Dedifferentiated amniotic fluid mesenchymal stem cell (primary cell): ENCODE measurements around the gene EXOC4.
"Not testable (repeated sequence)": the region's sequence is repeated elsewhere in the genome, so short reads cannot be mapped to it uniquely, and the experiment has no call there.

ENCODE experiments used
- DNase-seq: peaks from one replicate; pipeline ENCODE4 v3.0.0-alpha.2; 2016; ENCODE audit errors: extremely low spot score

EXOC4 gene

DNA sequence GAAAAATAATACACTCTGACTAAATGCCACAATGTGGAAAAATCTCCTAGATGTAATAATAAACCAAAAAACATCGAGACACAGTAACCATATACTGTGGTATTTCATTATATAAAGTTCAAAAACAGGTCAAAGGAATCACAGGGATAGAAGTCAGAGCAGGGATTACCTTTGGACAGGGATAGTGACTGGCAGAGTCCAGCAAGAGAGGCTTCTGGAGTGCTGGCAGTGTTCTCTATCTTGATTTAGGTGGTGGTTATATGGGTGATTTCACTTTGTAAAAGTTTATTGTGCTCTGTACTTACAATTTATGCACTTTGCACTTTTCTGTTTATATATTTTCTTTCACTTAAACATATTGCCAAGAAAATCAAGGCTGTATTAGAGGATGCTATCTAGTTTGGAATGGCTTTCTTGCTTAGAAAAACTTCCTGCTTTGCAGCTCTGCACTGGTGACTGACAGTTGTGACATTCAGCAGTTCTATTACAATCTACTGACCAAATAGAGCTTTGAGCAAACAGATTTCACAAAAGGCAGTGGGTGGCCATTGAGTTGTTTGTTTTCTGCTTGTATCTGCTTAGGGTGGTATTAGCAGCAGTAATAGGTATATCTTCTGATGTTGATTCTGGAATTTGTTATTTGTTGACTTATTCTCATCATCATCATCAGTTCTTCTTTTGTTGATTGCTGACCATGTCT, 610.6 kb downstream of the EXOC4 start:
- no peak for DNase-seq

DNA sequence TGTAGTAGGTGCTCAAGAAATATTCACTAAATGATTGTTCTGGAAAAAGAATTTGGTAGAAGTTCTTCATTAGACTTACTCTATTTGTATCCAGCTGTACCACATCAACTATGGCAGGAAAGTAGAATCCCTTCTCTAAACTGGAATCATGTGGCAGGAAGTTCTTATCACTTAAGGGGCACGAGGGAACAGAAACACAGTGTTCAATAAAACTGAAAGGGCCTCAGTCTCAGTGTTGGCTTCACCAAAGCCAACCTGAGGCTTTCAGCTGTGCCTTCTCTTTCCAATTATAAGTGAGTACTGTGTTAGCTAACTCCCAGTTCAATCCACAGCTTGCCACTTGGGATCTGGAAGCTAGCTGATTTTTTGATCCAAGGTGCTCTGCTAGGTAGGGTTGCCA, 616.7 kb downstream of the EXOC4 start:
- DNase-seq, result no peak

DNA sequence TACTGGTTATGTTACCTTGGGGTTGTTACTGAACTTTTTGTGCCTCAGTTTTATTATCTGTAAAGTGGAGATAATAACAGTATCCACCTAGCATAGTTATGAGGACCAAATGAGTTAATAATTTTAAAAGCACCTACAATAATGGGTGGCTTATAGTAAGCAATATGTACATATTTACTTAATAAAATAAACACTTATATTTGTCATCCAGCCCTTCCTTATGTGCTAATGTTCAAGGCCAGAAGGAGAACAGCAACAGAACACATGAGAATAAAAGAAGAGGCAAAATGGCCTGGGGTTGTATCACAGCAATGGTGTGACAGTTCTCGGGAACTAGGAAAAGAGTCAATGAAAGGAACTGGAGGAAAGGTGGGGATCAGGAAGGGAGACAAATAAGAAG, 618.9 kb downstream of the EXOC4 start:
- DNase-seq, result no peak

DNA sequence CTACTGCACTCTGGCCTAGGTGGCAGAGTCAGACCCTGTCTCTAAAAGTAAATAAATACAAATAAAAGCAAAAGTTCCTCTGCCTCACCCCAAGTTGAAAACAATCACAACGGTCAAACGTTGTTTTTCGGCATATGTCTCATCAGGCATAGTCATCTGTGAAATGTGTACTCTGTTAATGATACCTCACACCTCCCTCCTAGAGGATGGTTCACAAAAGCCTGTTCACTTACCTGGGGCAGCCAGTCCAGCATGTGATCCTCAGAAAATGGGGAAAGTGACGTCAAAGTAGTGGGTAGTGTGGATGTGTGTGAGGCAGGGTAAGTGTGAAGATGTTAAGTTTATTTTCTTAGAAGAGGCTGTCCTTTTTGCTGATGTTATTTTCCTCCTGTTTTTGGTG, 620.3 kb downstream of the EXOC4 start:
- DNase-seq, result no peak

DNA sequence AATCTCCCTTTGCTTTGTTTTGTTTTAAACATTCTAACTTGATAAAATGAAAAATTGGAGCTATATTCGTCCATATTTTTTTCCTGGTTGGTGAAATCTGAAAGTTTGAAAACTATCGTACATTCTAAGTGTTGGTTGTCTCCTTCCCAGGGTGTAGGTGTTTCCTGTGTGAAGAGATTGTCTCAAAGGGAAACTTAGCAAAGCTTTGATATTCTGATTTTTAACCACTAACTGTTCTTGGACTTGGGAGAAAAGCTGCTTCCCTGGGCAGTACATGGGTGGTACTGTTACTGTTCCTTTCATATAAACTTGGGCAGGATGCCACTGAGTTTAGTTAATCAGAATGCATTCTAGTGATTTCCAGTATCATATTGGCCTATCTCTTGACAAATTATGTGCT, 620.8 kb downstream of the EXOC4 start:
- DNase-seq, result no peak

DNA sequence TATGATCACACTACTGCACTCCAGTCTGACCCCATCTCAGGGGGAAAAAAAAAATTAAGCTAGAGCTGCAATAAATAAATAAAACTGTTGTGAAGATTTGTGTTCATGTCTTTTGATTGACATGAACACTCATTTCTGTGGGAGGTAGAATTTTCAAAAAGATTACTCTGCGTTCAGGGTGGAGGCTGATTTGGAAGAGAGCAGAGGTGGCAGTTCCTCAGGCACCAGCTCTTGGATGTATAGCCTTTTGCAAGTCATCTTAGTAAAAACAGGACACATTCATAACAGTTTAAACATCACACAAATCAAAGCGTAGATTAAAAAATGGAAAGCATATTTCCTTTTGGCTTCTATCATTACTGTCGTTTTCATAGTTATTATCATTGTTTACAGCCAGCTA, 630.7 kb downstream of the EXOC4 start:
- no peak for DNase-seq

DNA sequence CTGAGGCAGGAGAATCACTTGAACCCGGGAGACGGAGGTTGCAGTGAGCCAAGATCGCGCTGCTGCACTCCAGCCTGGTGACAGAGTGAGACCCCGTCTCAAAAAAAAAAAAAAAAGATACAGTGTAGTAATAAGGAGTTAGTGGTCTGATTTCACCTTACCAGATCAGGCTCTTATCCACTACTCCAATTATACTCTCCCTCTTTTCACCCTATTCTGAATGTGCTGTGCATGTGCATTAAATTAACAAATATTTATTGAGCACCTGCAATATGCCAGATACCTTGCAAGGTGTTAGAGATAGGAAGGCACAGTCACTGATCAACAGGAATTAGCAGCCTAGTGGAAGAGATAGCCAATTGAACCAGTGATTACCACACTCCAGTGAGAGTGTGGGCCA, 632.3 kb downstream of the EXOC4 start:
- DNase-seq, result no peak

DNA sequence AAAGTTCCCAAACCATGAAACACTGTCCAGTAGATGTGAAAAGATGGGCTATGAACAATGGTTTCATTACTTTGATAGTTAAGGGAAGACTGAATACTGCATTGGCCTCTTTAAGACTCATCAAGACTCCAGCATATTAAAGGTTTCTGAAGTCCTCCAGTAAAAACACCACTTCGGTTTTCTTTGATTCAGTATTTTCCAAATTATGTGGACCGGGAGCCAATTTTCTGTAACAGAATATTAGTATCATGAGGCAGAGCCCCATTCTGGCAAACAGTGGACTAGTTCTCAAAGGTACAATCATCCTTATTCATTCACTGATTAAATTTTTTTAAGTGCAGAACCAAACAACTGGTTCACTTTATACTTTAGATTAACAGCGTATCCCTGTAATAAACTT, 633.2 kb downstream of the EXOC4 start:
- no peak for DNase-seq

DNA sequence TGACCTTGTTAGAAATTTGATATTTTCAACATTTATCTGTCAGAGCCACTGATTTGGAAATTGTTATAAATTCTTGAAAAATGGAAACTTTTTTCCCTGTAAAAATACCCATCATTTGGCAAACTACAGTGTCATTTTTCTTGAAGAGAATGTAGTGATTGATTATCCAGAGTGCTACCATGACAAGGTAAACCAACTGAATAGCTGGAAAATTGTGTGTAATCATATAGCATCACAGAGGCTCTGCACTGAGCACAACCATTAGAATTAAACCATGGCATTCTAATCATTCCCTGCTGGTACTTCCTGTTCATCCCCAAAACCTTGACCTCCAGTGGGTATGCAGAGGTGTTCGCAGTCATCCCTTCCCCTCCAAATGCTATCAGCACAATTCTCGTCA, 633.9 kb downstream of the EXOC4 start:
- no peak for DNase-seq

DNA sequence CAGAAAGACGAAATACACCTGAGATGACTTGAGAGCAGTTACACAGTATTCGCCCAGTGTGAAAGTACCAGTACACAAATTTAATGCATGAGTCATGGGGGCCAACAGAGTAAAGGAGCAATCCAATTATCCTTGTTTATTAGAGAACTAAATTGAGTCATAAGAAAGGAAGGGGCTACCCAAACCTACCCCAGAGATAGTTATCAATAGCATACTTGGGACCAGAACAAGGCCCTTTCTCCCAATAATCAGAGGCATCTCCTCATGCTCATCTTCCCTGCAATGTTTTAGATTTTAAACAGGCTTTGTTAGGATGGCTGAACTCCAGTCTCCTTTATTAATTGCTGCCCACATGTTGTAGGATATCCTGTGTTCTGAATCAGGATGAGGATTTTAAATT, 634.6 kb downstream of the EXOC4 start:
- DNase-seq, result no peak

DNA sequence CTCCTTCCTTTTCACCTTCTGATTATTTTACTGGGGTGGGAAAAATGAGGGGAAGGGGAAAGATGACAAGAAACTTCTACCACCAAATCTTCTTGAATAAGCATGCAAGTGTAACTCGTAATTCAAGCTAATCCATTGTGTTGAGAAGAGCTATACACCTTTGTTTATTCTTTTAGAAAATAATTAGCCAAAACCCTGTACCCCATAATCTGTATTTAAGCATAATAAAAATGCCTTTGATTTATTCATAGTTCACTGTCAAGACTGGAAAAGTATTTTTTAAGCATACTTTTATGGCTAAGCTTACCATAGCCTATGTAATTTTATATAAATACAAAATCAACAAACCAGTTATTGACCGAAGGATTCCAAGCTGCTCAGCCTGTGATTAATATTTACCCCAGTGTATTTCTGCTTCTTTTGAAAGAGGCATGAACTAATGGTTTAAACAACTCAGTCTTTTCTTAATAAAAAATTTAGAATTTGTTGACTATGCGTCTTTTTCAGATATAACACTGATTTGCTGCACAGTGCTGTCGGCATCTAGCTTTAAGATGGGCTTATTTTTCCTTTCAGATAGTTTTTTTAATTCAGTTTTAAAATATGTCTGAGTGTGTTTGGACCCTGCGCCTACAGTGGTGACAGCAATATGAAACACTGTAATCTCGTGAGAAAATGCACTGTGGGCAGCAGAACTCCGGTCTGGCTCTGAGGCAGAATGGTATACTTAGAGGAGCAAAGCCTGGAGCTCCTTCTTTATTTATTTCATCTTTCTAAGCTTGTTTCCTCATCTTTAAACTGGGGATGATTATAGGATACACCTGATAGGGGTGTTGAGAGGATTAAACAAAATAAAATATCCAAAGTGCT, 635.4 kb downstream of the EXOC4 start:
- no peak for DNase-seq

DNA sequence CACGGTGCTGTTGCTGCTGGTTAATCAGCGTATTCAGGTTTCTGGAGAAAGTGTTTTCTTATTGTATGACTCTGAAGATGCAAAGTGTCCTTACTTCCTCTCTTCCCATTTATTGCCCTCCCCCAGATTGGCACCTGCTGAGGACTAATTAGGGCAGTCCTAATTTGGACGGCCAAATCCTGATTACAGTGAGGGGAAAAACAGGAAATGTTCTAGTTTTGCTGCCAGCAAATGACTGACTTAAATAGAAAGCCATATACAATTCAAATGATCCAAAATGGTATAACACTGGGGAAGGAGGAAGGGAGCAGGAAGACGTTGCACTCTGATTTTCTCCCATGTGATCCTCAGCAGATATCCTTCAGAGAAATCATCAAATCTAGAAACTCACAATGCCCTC, 651.9 kb downstream of the EXOC4 start:
- no peak for DNase-seq

DNA sequence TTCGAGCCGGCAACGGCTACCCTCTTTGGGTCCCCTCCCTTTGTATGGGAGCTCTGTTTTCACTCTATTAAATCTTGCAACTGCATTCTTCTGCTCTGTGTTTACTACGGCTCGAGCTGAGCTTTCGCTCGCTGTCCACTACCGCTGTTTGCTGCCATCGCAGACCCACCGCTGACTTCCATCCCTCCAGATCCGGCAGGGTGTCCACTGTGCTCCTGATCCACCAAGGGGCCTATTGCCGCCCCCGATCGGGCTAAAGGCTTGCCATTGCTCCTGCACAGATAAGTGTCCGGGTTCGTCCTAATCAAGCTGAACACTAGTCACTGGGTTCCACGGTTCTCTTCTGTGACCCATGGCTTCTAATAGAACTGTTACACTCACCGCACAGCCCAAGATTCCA, 653.7 kb downstream of the EXOC4 start:
- DNase-seq, result not testable (repeated sequence)

DNA sequence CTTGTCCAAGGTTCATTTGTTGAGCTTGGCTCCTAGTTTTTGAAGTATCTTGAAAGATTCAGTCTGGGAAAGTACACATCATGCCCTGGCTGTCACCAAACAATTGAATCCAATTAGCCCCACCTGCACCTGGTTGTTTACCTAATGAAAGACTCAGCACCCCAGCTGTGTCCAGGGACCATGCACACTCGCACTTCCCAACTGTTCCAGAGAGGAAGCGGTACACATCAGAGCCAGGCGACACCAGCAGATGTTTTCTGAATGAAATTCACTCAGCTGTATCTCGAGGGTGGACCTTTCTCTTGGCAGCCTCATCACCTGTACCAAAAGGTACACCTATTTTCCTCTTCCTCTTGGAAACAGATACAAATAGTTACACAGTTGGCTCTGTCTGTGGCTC, 657.9 kb downstream of the EXOC4 start:
- no peak for DNase-seq

DNA sequence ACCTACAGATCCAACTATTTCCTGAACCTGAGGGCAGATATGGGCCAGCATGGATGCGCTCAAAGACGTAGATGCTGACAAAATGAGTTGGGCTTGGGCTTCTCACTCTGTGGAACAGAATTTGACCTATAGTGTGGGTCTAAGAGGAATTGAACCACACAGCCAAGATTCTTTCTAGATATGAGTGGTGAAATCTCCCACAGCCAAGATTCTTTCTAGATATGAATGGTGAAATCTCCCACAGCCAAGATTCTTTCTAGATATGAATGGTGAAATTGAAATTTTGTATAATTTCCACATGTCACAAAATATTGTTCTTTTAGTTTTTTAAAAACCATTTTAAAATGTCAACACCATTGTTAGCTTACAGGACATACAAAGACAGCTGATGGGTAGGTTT, 658.8 kb downstream of the EXOC4 start:
- no peak for DNase-seq

DNA sequence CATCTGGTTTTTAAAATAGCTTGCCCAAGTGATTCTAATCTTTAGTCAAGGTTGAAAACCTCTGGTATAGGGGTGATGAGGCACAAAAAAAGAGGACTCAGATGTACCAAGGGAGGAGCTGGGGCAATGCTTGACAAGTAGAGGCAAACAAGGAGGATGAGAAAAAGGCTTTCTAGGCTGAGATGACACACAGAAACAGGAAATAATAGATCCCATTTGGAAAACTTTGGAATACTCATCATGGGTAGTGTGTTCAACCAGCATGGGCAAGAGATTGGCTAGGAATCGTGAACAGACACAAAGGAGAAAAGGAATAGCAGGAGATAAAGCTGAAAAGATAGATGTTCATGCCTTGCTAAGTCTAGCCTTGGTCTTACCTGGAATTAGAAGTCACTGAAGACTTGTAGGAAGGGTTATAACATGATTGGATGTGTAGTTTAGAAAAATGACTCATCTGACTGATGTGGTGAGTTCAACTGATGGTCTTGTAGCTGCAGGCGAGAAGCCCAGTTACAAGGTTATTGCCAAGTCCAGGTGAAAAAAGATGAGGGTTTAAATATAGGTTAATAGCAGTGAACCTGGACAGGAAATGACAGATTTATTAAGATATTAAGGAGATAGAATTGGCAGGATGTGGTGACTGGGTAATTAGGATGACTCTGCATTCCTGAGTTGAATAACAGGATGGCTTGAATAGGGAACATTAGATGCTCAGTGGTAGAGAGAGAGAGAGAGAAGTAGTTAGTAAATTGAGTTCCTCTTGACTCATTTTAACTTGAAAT, 660.2 kb downstream of the EXOC4 start:
- DNase-seq, result no peak

DNA sequence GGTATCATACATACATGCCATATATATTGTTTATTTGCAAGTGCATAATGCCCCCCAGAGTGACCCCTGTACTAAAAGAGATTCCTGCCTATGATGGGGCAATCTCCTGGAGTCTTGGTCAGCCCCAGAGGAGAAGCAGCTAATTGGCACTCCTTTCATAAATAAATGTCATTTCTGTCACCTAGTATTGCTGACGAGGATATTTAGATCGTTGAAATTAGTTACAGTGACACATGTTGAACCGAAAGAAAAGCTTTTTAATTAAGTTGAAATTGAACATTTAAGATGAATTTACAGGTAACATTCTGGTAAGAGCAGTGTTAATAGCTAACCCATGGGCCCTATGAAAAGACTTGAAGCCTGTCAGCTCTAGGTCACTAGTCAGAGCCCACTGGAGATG, 663.7 kb downstream of the EXOC4 start:
- DNase-seq, result no peak

DNA sequence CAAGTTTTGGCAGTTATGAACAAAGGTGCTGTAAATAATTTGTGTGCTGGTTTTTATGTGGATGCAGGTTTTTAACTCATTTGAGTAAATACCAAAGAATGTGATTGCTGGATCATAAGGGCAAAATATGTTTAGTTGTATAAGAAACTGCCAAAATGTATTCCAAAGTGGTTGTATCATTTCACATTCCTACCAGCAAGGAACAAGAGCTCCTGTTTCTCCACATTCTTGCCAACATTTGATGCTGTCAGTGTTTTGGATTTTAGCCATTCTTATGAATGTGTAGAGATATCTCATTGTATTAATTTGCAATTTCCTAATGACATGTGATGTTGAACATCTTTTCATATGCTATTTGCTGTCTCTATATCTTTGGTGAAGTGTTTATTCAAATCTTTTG, 666.9 kb downstream of the EXOC4 start:
- DNase-seq, result no peak

DNA sequence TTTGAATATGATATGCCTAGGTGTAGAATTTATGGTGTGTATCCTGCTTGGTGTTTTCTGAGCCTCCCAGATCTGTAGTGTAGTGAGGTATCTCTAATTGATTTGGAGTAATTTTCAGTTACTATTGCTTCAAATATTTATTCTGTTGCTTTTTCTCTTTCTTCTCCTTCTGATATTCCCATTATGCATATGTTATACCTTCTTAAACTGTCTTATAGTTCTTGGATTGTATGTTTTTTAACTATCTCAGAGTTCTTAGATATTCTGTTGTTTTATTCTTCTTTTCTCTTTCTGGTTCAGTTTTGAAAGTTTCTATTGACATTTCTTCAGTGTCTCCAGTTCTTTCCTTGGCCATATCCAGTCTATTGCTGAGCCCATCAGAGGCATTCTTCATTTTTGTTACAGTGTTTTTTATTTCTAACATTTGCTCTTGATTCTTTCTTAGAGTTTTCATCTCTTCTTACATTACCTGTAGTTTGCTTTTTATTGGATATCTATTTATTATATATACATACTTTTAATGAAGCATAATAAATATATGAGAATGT, 668.8 kb downstream of the EXOC4 start:
- no peak for DNase-seq

DNA sequence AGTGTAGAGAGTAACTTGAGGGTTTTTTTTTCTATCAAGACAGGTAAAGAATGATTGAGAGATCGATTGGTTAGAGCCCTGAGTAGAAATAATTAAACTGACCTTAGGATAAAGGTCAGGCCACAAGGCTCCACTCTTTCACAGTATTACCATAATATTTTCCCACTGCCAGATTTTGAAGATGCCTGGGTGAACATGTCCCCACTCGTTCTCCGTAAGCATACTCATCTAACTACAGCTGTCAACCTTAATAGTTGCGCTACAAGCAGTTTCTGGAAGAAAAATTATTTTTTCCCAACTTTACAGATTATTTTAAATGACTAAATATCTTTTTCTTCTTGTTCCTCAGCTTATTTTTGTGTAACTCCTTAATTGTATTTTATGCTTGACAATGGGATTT, 671.1 kb downstream of the EXOC4 start:
- DNase-seq, result no peak

DNA sequence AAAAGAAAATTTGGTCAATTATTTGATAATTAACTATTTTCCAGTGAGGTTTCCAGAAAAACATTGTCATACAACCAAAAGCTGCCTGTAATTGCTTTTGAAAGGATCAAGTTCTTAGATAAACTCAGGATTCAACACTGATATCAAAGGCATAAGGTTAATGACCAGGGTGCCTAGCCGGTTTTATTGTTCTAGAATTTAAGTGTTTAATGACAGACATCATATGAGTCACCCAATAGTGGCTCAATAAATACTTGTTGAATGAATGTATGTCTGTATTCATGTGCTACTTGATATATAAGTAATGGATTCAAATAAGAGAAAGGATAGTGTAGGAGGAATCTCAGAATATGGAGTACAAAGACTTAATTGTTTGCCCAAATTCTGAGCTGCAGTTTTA, 678.2 kb downstream of the EXOC4 start:
- DNase-seq, result no peak

DNA sequence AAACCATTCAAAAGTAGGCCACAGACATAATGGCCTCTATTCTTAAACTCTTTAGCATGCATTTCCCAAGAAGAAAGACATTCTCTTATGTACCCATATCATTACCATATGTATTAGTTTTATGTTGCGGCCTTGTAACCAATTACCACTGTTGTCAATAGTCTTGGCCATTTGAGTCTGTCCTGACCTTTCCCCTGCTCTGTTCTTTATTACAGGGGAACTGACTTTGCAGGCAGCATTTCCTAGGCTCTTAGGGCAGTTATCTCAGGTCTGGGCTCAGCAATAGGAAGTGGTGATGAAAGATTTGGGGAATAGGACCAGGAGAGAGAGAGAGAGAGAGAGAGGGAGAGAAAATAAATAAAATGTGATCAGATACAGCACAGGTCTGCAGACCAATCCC, 679.7 kb downstream of the EXOC4 start:
- DNase-seq, result no peak
